Ramos (cell line): ENCODE results near the gene PLAC9.
"Not testable (repeated sequence)": the region's sequence is repeated elsewhere in the genome, so short reads cannot be mapped to it uniquely, and the experiment has no call there.

Experiments
- in situ Hi-C: fragments of 300-500 bp; cut with MboI; formaldehyde crosslinking; loops from one replicate; pipeline ENCODE4 v1.14.3; 2022; ENCODE audit warnings: low sequenced_read_pairs; ENCODE audit not compliant: unreplicated experiment

Gene PLAC9

DNA sequence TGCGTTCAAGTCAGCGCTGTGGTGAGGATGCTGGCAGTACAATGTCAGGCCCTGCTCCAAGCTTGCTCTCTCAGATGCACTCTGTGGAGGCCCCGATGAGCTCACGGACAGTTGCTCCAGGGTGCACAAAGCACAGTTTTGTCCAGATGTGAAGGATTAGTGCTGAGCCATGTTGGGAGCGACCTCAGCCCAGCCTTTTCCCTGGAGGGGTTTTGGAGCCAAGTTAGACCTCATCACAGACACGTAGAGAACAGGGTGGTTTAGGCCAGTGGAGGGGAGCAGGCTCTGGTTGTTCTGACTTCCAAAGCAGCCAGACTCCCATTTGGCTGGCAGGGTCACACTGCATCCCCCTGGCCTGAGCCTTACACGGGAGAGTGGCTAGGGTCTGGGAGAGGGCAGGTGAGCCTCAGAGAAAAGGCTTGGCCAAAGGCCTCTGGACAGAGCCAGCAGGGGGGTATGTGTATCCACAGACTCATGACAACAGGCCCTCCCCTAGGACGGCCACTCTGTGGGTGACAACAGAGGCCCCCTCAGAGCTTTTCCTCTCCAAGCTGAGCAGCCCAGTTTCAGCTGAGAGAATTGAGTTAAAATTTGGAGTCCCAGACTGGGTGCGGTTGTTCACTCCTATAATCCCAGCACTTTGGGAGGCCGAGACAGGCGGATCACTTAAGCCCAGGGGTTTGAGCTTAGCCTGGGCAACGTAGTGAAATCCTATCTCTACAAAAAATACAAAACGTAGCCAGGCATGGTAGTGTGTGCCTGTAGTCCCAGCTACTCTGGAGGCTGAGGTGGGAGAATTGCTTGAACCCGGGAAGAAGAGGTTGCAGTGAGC lies 4.7 kb downstream of the PLAC9 start:
- in situ Hi-C loops: no loop called here

DNA sequence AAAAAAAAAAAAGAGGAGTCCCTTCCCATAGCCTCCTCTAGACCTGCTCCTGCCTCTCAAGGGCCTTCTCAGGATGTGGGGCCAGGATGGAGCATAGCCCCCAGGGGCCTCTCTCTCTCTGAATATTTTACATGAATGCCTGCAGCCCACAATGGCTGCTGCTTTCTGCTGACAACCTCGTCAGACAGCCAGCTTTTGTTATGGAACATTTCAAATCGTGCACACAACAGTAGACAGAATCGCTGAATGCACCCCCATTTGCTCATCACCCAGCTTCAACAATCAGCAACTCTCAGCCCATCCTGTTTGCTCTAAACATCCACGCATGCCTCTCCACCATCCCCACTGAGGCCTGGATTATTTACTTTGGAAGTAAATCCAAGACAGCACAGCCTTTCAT lies 5.4 kb downstream of the PLAC9 start:
- in situ Hi-C loops: no loop called here

DNA sequence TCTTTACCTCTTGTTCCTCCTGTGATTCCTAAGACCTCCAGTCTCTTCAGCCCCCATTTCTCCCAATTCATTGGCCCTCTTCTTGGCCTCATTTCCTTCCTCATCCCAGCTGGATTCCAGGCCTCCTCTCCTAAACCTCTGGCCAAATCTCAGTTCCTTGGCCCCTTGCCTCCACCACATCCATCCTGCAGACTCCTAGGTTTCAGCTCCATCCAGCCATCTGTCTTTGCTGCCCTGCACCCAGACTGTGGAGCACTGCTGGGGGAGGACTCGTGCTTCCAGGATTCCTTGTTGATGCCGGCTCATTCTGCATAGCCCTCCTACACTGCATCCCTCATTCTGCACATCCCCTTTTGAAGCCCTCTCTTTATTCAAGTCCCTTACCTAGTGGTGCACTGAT lies 6.7 kb downstream of the PLAC9 start:
- in situ Hi-C loops: no loop called here

DNA sequence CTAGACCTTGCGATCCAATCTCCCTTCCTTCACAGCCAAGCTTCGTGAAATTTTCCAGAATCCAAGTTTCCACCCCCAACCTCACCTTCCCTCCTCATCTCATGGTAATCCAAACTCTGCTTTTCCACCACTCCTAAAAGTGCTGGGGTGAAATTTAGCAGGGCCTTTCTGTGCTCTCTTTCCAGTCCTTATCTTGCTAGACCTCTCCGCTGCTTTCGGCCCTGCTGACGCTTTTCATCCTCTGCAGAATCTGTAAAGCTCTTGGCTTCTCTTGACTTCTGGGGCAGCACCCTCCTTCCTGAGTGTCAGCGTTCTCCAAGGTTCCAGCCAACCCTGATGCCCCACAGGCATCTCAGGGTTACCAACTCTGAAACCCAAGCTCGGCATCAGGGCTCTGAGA lies 7.7 kb downstream of the PLAC9 start:
- in situ Hi-C loops: no loop called here

DNA sequence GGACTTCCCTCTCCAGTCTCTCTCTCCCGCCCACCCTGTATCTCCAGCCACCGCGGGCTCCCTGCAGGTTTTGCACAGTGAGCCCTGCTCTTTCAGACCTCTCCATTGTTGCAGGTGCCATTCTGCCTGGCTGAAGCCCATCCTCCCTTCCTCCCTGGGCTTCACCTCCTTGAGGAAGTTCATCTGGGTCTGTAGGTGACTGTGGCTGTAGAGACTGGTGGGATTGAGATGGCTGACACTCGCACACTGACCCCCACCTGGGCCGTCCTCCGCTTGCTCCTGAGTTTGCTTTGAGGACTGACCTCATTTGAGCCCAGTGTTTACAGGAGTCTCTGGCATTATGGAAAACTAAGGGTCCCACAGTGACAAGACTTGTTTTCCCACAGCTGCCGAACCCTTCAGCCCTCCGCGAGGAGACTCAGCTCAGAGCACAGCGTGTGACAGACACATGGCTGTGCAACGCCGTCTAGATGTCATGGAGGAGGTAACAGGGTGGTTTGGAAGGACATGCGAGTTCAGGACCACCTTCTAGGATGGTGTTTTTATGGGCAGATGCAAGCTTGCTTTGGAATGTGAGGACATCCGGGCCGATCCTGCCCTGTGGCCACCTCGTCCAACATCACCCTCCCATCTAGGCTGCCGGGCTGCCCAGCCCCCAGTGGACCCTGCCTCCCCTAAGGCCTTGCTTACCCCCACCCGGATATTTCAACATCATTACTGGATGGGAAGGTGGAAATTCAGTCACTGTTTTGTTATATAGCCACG lies 9.3 kb downstream of the PLAC9 start:
- in situ Hi-C loops: no loop called here

DNA sequence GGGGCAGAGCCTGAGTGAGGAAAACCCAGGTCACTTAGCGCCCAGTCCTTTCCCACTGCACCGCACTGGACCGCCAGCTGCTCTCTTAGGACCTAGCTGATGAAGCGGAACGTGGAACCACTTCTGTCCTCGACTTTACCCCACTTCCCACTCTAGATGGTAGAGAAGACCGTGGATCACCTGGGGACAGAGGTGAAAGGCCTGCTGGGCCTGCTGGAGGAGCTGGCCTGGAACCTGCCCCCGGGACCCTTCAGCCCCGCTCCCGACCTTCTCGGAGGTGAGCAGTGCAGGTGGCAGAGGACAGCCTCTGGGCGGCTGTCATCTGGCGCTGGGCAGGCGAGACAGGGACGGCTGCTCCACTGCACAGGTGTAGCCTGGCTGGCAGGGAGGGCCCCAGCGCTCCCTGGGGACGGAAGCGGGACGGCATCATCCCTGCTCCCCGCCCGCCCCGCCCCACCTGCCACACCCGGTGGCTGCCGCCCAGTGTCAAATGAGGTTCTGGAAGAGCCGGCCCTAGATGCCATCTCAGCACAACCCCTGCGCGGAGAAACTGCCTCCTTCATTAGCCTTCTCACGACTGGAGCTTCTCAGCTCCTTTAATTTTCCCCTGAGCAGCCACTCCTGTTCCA lies 11.7 kb downstream of the PLAC9 start:
- in situ Hi-C loops: no loop called here

DNA sequence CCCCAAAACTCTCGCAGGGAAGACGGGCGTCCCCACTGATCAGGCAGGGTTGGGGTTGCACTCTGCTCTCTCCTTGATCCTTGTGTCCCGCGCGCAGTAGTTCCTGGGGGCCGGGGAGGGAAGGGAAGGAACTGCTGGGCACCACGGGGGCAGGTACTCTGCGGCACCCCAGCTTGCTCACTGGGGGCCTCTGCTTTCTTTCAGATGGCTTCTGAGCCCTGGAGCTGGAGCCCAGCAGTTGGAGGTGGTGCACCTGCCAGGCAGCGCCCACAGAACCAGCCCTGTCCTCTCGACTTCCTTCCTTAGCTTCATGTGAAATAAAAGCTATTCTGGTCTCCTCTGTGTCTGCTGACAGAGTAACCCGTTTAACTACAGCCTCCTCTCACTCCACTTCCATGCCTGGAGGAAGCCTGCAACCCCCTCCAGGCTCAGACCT lies 12.2 kb downstream of the PLAC9 start:
- in situ Hi-C loops: no loop called here

DNA sequence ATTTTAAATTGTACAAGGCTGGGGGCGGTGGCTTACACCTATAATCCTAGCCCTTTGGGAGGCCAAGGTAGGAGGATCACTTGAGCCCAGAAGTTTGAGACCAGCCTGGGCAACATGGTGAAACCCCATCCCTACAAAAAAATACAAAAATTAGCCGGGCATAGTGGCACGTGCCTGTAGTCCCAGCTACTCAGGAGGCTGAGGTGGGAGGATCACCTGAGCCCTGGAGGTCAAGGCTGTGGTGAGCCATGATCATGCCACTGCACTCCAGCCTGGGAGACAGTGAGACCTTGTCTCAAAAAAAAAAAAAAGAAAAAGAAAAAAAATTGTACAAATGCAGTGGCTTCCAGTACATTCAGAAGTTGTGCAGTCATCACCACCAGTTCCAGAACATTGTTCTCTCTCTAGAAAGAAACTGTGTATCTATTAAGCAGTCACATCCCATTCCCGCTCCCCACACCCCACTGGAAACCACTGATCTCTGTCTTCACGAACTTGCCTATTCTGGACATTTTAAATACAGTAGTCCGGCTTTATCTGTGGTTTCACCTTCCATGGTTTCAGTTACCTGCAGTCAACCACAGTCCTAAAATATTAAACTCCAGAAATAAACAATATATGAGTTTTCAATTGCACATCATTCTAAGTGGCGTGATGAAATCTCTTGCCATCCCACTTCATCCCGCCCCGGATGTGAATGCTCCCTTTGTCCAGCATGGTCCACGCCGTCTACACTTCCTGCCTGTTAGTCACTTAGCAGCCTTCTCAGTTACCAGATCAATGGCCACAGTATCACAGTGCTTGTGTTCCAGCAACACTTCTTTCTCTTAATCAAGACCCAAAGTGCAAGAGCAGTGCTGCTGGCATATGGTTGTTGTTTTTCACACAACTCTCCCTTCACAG lies 13.1 kb downstream of the PLAC9 start:
- in situ Hi-C loops: not testable (repeated sequence)

DNA sequence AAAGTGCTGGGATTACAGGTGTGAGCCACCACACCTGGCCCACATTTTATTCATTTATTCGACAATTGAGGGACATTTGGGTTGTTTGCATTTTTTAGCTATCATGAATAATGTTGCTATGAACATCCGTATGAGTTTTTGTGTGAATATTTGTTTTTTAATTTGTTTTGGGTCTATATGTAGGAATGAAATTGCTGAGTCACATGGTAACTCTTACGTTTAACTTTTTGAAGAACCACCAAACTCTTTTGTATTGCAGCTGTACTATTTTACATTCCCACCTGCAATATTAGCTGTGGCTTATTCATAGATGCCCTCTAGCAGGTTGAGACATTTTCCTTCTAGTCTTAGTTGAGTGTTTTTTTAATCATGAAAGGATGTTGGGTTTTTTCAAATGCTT lies 14.4 kb downstream of the PLAC9 start:
- in situ Hi-C loops: no loop called here

DNA sequence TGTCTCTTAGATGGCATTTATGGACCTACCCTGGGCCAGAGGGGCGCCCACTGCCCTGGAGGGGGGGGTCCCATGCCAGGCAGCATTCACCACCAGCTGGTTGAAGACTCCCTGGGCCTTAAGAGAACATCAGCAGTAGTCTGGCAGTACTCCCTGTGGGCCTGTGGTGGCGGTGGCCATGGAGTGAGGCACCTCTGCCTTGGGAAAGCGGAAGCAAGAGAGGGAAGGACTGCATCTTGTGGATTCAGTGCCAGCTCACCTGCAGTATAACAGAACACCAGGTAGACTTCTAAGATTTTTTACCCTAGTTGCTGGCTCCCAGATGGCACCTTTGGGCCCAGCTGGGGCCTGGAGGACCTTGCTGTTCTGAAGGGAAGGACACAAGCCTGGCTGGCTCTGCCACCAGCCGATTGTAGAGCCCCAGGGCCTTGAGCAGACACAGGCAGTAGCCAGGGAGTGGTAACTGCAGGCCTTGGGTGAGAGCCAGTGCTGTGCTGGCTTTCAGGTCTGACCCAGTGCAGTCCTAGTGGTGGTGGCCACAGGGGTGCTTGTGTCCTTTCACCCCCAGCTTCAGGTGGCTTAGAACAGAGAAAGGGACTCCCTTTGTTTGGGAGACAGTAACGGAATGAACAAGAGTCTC lies 15.8 kb downstream of the PLAC9 start:
- in situ Hi-C loops: no loop called here

DNA sequence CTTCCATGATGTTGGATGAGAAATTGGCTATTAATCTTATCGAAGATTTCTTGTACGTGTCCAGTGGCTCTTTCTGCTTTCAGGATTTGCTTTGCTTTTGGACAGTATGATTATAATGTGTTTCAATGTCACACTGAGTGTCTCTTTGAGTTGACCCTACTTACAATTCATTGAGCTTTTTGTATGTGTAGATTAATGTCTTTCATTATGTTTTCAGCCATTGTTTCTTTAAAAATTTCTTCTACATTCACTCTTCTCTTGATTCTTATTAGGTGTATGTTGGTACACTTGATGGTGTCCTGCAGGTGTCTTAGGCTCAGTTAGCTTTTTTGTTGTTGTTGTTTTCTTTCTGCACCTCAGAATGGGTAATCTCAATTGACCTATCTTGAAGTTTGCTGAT lies 16.6 kb downstream of the PLAC9 start:
- in situ Hi-C loops: no loop called here

DNA sequence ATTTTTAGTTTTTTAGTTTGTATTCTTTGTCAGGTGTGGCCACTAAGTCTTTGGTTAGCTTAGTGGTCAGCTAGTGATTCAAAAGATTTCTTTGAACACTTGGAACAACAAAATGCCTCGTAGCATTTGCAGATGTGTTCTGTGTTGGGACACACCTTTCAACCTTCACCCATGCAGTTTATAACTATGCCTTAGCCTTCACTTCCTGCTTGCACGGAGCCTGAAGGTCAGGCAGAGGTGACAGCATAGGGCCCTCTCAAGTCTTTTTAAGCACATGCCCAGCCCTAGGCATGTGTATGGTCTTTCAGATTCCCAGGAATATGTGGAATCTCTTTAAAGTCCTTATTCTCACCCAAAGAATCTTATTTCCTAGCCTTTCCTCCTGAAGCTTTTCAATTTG lies 17.6 kb downstream of the PLAC9 start:
- in situ Hi-C loops: no loop called here

DNA sequence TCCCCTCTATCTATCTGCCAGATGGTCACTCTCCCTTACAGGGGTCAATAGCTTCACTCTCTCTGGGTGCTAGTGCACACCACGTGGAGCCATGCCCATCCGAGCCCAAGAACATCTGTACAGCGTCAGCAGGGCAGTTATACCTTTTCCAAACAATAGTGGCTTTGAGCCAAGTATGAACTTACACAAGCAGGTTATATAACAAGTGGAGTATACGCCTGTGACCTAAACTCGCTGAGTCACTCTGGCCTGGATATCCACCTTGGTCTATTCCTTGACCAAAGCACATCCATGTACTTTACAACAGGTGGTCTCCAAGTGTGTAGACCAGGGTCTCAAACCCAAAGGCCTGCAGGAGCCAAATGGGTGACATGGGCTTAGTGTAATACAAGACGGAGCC lies 20.3 kb downstream of the PLAC9 start:
- in situ Hi-C loops: no loop called here

DNA sequence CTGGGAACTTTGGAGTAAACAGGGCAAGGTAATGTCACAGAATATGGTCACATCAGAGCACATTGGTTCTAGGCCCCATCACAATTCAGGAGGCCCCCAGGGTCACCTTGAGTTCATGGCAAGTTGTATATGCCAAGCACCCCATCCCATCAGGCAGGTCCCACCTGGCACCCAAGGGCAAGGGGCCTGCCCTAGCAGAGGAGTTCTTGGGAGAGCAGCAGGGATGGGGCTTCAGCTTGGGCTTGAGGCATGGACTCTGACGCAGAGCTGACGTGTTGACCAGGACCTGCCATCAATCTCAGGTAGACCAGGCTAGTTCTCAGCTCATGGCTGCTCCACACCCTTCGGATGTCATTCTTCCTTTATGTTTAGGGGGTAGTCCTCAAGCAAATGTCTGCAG lies 20.9 kb downstream of the PLAC9 start:
- in situ Hi-C loops: no loop called here

DNA sequence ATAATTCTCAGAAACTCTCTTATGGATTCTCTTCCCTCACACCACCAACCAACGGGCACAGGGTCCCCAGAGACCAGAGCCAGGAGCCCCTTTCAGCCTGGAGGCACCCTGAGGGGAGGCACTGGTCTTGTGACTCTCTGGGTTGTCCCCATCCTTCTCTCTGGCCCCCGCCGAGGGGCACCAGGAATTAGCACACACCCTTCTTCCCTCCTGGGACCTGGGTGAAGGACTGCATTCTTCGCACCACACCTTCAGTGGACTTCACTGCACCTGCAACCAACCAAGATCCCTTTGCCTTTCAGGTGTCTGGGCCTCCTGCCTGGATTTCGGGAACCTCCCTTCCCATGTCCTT lies 22.1 kb downstream of the PLAC9 start:
- in situ Hi-C loops: no loop called here

DNA sequence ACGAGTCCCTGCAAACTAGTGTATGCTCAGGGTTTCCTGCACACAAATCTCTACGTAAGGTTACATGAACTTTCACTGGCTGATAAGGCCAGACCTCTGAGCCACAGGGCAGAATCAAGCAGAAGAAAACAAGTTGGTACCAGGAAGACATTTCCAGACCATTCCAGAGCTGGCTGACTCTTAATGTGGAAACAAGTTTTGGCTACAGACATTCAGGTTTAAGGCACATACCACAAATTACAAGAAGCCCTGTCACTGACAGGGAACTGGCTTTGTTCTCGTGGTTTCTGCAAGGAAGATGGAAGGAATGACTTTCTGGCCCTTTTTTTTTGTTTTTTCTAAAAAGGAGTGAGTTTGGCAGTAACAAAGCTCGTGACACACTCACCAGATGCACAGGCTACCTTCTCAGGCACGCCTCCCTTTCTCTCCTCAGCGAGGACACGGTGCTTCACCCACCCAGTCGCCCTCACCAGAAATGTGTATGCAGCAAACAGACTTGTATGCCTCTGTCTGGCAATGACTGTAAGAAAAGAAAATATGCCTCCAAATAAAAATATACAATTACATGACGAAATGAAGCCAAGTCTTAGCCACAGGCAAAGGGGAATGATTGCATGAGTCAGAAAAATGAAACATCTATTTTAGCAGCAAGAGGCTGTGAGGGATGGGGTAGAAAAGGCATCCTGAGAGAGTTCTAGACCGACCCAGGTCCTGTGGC lies 22.6 kb downstream of the PLAC9 start:
- in situ Hi-C loops: no loop called here

DNA sequence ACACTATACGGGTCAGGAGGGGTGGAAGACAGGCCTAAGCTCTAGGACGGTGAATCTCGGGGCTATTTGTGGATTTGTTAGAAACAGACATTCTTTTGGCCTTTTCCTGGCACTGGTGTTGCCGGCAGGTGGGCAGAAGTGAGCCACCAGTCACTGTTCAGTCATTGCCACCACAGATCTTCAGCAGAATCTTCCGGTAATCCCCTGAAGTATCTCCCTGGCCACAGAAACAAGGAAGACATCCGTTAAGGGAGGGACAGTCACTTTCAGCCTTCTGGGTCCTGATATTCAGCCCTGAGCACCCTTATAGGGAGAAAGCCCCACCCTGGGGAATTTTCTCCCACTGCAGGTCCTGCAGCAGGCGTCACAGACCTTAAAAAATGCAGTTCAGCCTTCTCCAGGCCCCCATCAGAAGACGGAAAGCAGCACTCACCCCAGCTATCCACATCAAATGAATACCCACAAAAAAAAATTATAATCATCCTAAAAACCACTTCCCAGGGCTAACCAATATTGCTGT lies 23.2 kb downstream of the PLAC9 start:
- in situ Hi-C loops: no loop called here

DNA sequence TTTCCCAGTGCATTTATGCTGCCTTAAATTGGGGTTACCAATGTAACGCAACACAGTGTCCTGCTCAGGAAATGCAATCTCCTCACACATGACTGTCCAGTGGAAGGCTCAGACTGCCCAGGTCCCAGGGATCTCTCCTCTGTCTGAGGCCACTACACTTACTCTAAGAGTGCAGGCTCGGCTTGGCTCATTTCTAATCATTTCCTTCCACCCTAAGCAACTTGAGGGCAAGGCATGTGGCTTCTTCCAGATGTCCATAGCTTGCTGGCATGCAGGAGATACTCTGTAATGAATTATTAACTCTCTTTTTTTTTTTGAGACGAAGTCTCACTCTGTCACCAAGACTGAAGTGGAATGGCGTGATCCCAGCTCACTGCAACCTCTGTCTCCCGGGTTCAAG lies 23.7 kb downstream of the PLAC9 start:
- in situ Hi-C loops: no loop called here

DNA sequence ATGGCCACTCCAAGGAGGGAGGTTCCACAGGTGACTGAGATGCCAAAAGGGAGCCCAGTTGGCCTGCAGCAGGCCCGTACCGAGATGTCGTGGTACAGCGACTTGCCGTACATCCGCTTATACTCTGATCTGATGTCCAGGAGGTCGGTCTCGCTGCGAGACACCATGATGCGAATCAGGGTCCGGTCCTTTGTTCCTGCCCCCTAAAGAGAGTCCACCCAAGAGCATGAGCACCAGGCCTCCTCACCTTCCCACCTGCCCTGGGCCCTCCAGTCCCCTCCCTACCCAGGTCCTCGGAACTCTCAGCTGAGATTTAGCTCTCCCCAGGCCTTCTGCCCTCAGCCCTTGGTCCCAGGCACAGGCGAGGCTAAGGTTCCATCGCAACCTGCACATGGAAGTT lies 25.0 kb downstream of the PLAC9 start:
- in situ Hi-C loops: no loop called here
